Heart left ventricle (tissue), 16 donors: ENCODE measurements around the gene POLH. TPM values are rescaled to one million over a fixed set of nuclear protein-coding genes. Genes with fewer than 3 reads are reported as not detected.

ENCODE experiments used
- ATAC-seq, 4 donors: fragments of 200-7000 bp; cut with Tn5 transposase; one replicate each; pipeline ENCODE4 v1.9.1; 2020 to 2022; ENCODE audit warnings: moderate library complexity in 4 of 4, mild to moderate bottlenecking in 3 of 4, moderate number of reproducible peaks in 1 of 4
- DNase-seq, 5 donors: peaks; one replicate each; pipeline ENCODE4 v3.0.0-alpha.2; 2020
- H3K27ac ChIP-seq, 12 donors: fragments of 200-600 bp; sonication (generic) in 4 of 12; one replicate each; pipeline versions ENCODE4 v1.5.0 to v1.8.0; 2016 to 2022; ENCODE audit warnings: mild to moderate bottlenecking in 2 of 12
- H3K27me3 ChIP-seq, 9 donors: fragments of 200-600 bp; sonication (generic) in 2 of 9; one replicate each; pipeline versions ENCODE4 v1.5.1 to v1.8.0; 2016 to 2022; ENCODE audit warnings: mild to moderate bottlenecking in 3 of 9
- H3K36me3 ChIP-seq, 9 donors: fragments of 200-600 bp; sonication (generic) in 2 of 9; one replicate each; pipeline versions ENCODE4 v1.5.0 to v1.8.0; 2018 to 2022; ENCODE audit warnings: mild to moderate bottlenecking in 2 of 9
- H3K4me1 ChIP-seq, 12 donors: fragments of 200-600 bp; sonication (generic) in 4 of 12; one replicate each; pipeline versions ENCODE4 v1.5.0 to v1.8.0; 2016 to 2022; ENCODE audit warnings: mild to moderate bottlenecking in 3 of 12
- H3K4me3 ChIP-seq, 12 donors: fragments of 200-600 bp; sonication (generic) in 4 of 12; one replicate each; pipeline versions ENCODE4 v1.5.0 to v1.8.0; 2017 to 2022; ENCODE audit warnings: mild to moderate bottlenecking in 9 of 12, moderate library complexity in 4 of 12
- H3K9me3 ChIP-seq, 12 donors: fragments of 200-600 bp; sonication (generic) in 4 of 12; one replicate each; pipeline versions ENCODE4 v1.5.0 to v1.8.0; 2016 to 2022; ENCODE audit warnings: mild to moderate bottlenecking in 1 of 12
- POLR2A ChIP-seq, 2 donors: fragments of 450-650 bp; IDR thresholded peaks; one replicate each; pipeline ENCODE4 v1.6.1; 2017; ENCODE audit warnings: antibody characterized with exemption in 2 of 2, mild to moderate bottlenecking in 2 of 2, moderate library complexity in 2 of 2
- WGBS, 4 donors: extraction: QIAGEN DNeasy Blood & Tissue Kit in 2 of 4; methylation state at CpG; one replicate each; pipeline versions ENCODE4 v1.1.5 to v1.1.7; 2013 to 2018; 5-methylcytosine and 5-hydroxymethylcytosine counted together
- intact Hi-C, 10 donors: fragments of 100-400 bp; cut with DNase I; formaldehyde crosslinking; loops; one replicate each; pipeline versions ENCODE4 v1.11.1 to v1.14.2; 2022
- polyA plus RNA-seq, 2 donors: library from polyadenylated mRNA; stranded (reverse); fragments of 200-250 nt; gene quantifications; one replicate each; pipeline ENCODE4 v1.2.3, GENCODE V29; 2013
- total RNA-seq, 9 donors: library from RNA; depleted of rRNA in 2 of 9; stranded (reverse); fragments of >200 nt in 2 of 9; fragmentation: NEBNext Ultra II Directional in 3 of 9; extraction: Animal tissue kit (Norgen Biotek cat#: 25700) in 3 of 9; gene quantifications; one replicate each; pipeline versions ENCODE4 v1.1.0 to v1.2.4, GENCODE V29; 2016 to 2023
- TF ChIP-seq, protein P1 (sequence below), 12 donors: fragments of 200-600 bp; sonication (generic) in 4 of 12; IDR thresholded peaks; one replicate each; pipeline versions ENCODE4 v1.5.0 to v1.8.0; 2018 to 2022; ENCODE audit warnings: antibody characterized with exemption in 12 of 12, mild to moderate bottlenecking in 5 of 12
- donor health status: ischemic (EF 13 %, LVEDD 7.1; RV severe dilation, severe dysfunction).
- donor health status: healthy with polysubstance abuse.
- donor health status: DM: no; HTN: yes; CAD: no.
- donor health status: DM: no; HTN: no; CAD: no.
- donor health status: ischemic (EF 25% LVEDD 6.9; RV normal size, moderate dysfunction).
- donor health status: ischemic (EF 25% LVEDD 5.7; RV mildly dilated, moderate dysfunction).
- donor health status: healthy.
- donor health status: DM: yes; HTN: yes; CAD: no.
- donor health status: ischemic (EF 35%, LVEDD 5.7; RV mildly dilated, moderate dysfunction).
- donor health status: nonischemic (EF 11% LVEDD 7.7; RV severe dilation, severe dysfunction).
- donor health status: DM: yes; HTN: yes; CAD: no.
- donor health status: PGD.
- donor health status: ischemic (EF 29% LVEDD 5.4; RV normal size, mild dysfunction).
- donor health status: nonischemic (EF 23%, LVEDD 6.1; RV moderate dilation, normal function).

The POLH gene
- total and polyA plus RNA-seq, 11 donors = 2.3 to 12.2 (median 8.2) TPM

DNA sequence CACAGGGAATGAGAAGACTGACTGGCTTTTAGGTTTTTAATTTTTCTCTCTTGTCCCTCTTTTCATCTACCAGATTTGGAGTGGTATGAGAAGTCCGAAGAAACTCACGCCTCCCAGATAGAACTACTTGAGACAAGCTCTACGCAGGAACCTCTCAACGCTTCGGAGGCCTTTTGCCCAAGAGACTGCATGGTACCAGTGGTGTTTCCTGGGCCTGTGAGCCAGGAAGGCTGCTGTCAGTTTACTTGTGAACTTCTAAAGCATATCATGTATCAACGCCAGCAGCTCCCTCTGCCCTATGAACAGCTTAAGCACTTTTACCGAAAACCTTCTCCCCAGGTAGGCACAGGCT, 60.3 kb downstream of the POLH start:
- intact Hi-C loops = loop anchor here in 2 of 10 donors (1.0 to 10.0 kb wide), 2 partner anchors 9 to 609 kb away; partner anchors contain the start of genes HSP90AB1 (in 1 of the 2) and RSPH9 (in 1 of the 2)
- peak in 2 of 4 donors; percentile 6 to 40 for ATAC-seq
- H3K27ac ChIP-seq = peak overlapping the region in 11 of 12 donors; percentile 66 to 93 (median 91)
- H3K36me3 ChIP-seq = peaks cover 0 to 46% (median 42%) of the 10 kb centered on the region in 9 donors
- DNase-seq = no peak
- no peaks in the 10 kb centered on the region for H3K27me3 ChIP-seq
- H3K4me1 ChIP-seq = peaks cover 8 to 50% (median 38%) of the 10 kb centered on the region in 12 donors
- H3K4me3 ChIP-seq = peak overlapping the region; percentile 25 to 91 (median 70)
- TF ChIP-seq, protein P1, sequence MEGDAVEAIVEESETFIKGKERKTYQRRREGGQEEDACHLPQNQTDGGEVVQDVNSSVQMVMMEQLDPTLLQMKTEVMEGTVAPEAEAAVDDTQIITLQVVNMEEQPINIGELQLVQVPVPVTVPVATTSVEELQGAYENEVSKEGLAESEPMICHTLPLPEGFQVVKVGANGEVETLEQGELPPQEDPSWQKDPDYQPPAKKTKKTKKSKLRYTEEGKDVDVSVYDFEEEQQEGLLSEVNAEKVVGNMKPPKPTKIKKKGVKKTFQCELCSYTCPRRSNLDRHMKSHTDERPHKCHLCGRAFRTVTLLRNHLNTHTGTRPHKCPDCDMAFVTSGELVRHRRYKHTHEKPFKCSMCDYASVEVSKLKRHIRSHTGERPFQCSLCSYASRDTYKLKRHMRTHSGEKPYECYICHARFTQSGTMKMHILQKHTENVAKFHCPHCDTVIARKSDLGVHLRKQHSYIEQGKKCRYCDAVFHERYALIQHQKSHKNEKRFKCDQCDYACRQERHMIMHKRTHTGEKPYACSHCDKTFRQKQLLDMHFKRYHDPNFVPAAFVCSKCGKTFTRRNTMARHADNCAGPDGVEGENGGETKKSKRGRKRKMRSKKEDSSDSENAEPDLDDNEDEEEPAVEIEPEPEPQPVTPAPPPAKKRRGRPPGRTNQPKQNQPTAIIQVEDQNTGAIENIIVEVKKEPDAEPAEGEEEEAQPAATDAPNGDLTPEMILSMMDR (IDR thresholded peaks at IDR 0.05) = no peak
- TF ChIP-seq POLR2A (IDR thresholded peaks at IDR 0.05) = no peak
- H3K9me3 ChIP-seq = no peaks in the 10 kb centered on the region
- 13 to 17% (median 16%) methylated on average over 7 of the region's 7 CpGs for WGBS, 4 donors

DNA sequence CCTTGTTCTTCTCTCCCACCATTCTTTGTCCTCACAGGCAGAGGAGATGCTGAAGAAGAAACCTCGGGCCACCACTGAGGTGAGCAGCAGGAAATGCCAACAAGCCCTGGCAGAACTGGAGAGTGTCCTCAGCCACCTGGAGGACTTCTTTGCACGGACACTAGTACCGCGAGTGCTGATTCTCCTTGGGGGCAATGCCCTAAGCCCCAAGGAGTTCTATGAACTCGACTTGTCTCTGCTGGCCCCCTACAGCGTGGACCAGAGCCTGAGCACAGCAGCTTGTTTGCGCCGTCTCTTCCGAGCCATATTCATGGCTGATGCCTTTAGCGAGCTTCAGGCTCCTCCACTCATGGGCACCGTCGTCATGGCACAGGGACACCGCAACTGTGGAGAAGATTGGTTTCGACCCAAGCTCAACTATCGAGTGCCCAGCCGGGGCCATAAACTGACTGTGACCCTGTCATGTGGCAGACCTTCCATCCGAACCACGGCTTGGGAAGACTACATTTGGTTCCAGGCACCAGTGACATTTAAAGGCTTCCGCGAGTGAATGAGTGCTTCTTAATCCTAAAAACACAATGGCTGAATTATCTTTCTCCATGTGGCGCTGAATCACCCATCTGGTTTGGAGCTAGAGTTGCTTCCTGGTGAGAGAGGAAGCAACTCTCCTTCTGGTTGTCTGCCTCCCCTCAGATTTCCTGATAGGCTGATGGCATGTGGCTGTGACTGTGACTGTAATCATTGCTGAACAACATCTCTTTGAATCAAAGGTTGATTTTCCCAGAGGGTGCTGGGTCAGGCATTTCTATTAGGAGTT, 64.2 kb downstream of the POLH start:
- Histone ChIP-seq H3K36me3 (peaks cover 0 to 63% (median 57%) of the 10 kb centered on the region in 9 donors), H3K27me3 (no peaks in the 10 kb centered on the region), H3K4me3 (no peak overlapping the region), H3K9me3 (no peaks in the 10 kb centered on the region), H3K4me1 (peaks cover 8 to 52% (median 41%) of the 10 kb centered on the region in 12 donors), H3K27ac (no peak overlapping the region)
- DNase-seq = no peak
- WGBS, 4 donors = 87 to 90% (median 89%) methylated on average over 21 of the region's 21 CpGs
- ATAC-seq = no peak
- intact Hi-C loops = loop anchor here in 1 of 10 donors (10.0 kb wide), 1 partner anchor 605 kb away; the partner anchor contains the start of gene HSP90AB1
- TF ChIP-seq, protein P1 (IDR thresholded peaks at IDR 0.05) = no peak
- TF ChIP-seq POLR2A (IDR thresholded peaks at IDR 0.05) = no peak

DNA sequence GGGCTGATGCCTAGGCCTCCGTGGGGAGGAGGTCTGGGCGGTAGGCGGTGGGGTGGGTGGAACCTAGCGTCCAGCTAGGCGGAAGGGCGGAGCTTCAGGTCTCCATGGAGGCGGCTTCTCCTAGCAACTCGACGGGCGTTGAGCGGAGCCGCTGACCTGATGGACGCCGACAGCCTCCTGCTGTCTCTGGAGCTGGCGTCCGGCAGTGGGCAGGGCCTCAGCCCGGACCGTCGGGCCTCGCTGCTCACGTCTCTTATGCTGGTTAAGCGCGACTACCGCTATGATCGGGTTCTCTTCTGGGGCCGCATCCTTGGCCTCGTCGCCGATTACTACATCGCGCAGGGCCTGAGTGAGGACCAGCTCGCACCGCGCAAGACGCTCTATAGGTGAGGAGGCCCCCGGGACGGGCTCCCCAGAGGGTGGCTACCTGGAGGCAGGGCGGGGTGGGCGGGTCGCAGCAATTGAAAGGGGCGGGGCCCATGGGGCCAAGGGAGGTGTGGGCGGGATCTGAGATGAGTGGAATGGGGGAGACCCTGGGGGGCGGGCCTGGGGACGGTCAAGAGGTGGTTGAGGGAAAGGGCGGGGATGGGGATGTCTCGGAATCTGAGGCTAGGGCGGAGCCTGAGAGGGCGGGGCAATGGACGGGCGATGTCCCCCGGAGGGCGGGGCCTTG, 69.1 kb downstream of the POLH start, which contains the start of gene RSPH9:
TSS of gene RSPH9 (plus strand) at position 97 of the 673 bp plus-strand sequence. CDS start at position 160, 63 bp downstream.
- peak within 1 kb of the TSS in 7 of 12 donors; percentile 13 to 44 (median 20) for H3K27ac ChIP-seq
- intact Hi-C loops = loop anchor here in 1 of 10 donors (1.0 kb wide), 1 partner anchor 9 kb away; no protein-coding TSS in a partner anchor

More for the DNA sequence above, 69.1 kb downstream of the POLH start, which contains the start of gene RSPH9:
- TF ChIP-seq POLR2A (IDR thresholded peaks at IDR 0.05) = no peak
- TF ChIP-seq, protein P1 (IDR thresholded peaks at IDR 0.05) = no peak
- Histone ChIP-seq H3K27me3 (no peaks in the 10 kb centered on the region), H3K9me3 (no peaks in the 10 kb centered on the region), H3K36me3 (peaks cover 0 to 31% (median 27%) of the 10 kb centered on the region in 9 donors), H3K4me3 (peak within 1 kb of the TSS; percentile 4 to 63 (median 50)), H3K4me1 (peaks cover 0 to 20% (median 8%) of the 10 kb centered on the region in 12 donors)
- 2 to 6% (median 5%) methylated on average over 32 to 52 of the region's 52 CpGs for WGBS, 4 donors
- DNase-seq = peak; percentile 64 to 86 (median 78)
- ATAC-seq = peak; percentile 63 to 87 (median 82)
